Astrocyte of the hippocampus (primary cell): ENCODE measurements around the gene RPLP1.
A peak's percentile ranks its signal among the peaks of the same experiment; 100 is the strongest.

ENCODE experiments used
- DNase-seq: peaks from one replicate; pipeline ENCODE4 v3.0.0; 2011; ENCODE audit warnings: low read depth, low spot score

The RPLP1 gene

GRCh38 chr15:69468241-69469121, 15.9 kb downstream of the RPLP1 start:
- DNase-seq, result peak; percentile 89

GRCh38 chr15:69469467-69470201, 17.0 kb downstream of the RPLP1 start:
- peak; percentile 47 for DNase-seq

- DNase-seq, result no peak
These were observed 19.4 kb downstream of the RPLP1 start for GRCh38 chr15:69472046-69472445.

GRCh38 chr15:69472562-69472961, 19.9 kb downstream of the RPLP1 start:
- DNase-seq, result no peak

- no peak for DNase-seq
These were observed 21.7 kb downstream of the RPLP1 start for GRCh38 chr15:69474291-69474690.

- no peak for DNase-seq
These were observed 22.3 kb downstream of the RPLP1 start for GRCh38 chr15:69474846-69475455.

GRCh38 chr15:69475769-69476358, 23.2 kb downstream of the RPLP1 start:
- peak; percentile 89 for DNase-seq

GRCh38 chr15:69476704-69477473, 24.3 kb downstream of the RPLP1 start:
- no peak for DNase-seq

- peak; percentile 84 for DNase-seq
These were observed 25.7 kb downstream of the RPLP1 start for GRCh38 chr15:69478259-69478781.

- DNase-seq, result no peak
These were observed 26.5 kb downstream of the RPLP1 start for GRCh38 chr15:69479081-69479480.

GRCh38 chr15:69479971-69480370, 27.4 kb downstream of the RPLP1 start:
- DNase-seq, result no peak

- DNase-seq, result no peak
These were observed 28.3 kb downstream of the RPLP1 start for GRCh38 chr15:69480932-69481331.

GRCh38 chr15:69482686-69483256, 30.2 kb downstream of the RPLP1 start:
- DNase-seq, result no peak

- DNase-seq, result peak; percentile 28
These were observed 32.2 kb downstream of the RPLP1 start for GRCh38 chr15:69484837-69485236.

- no peak for DNase-seq
These were observed 34.0 kb downstream of the RPLP1 start for GRCh38 chr15:69486481-69487110.

- peak; percentile 86 for DNase-seq
These were observed 36.5 kb downstream of the RPLP1 start for GRCh38 chr15:69489073-69489571.

- DNase-seq, result no peak
These were observed 37.9 kb downstream of the RPLP1 start for GRCh38 chr15:69490356-69491037.

- DNase-seq, result peak; percentile 74
These were observed 38.5 kb downstream of the RPLP1 start for GRCh38 chr15:69491038-69491505.

GRCh38 chr15:69493406-69493805, 40.8 kb downstream of the RPLP1 start:
- DNase-seq, result no peak
